Measurements from ENCODE around the gene SLC34A1. TPM values are rescaled to one million over a fixed set of nuclear protein-coding genes. Genes with fewer than 3 reads are reported as not detected.

The SLC34A1 gene
- total and polyA plus RNA-seq, 2 of the 13 experiments (the other 11 are each of a cell fraction or from before 2014, with no cell fraction given), result 0.03 to 0.20 TPM

DNA sequence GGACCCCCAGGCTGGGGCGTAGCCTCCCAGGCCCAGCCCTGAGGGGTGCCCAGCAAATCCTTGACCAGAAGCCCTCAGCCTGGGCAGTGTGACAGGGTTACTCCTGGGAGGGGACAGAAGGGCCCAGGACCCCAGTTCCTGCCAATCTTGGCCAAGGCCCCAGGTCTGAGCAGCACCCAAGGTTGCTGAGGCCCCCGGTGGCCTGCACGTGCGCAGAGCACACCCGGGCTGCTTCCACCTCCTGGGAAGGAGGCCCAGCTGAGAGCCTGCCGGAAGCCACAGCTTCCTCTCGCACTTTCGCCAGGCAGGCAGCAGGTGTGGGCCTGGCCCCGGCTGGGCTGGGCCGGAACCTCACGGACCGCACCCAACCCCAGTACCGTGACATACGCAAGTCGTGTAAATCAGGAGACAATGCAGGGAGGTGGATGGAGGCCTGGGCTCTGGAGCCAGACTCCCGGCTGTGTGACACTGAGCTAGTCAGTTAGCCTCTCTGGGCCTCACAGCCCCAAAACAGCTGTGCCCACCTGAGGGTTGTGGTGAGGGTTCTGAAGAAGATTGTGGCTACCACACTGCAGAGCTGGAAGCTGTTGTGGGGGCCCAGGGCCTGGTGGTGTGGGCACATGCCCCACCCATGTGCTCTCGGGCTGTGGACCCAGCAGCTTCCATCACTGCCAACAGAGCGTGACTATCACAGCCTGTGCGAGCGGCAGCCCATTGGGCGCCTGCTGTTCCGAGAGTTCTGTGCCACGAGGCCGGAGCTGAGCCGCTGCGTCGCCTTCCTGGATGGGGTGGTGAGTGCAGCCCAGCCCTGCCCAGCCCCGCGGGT is 47.3 kb downstream of the SLC34A1 start:
- Histone ChIP-seq H3K36me3 (replicated peaks in 1 of 2; ENCODE audit: control insufficient read depth in 1 of 2, insufficient read depth in 2 of 2, low read length in 2 of 2) (peaks cover 16 to 24% of the 10 kb centered on the region in 2 experiments; a peak in 4 of 5 replicates), H3K4me2 (ENCODE audit: low read depth, low read length) (no peak overlapping the region), H3K9ac (ENCODE audit: insufficient read depth, low read depth, low read length) (no peak overlapping the region), H4K20me1 (ENCODE audit: insufficient read depth, low read length) (no peaks in the 10 kb centered on the region), H3K79me2 (ENCODE audit: insufficient read depth, low read length) (peaks cover 14% of the 10 kb centered on the region), H3K9me3 (ENCODE audit: low read length) (no peaks in the 10 kb centered on the region), H2AFZ (ENCODE audit: low read length) (no peak overlapping the region), H3K27ac (ENCODE audit: extremely low read length, insufficient read depth, low read length) (no peak overlapping the region), H3K4me3 (replicated peaks in 1 of 3; ENCODE audit: insufficient read depth in 1 of 3, low read depth in 2 of 3, low read length in 3 of 3) (no peak overlapping the region), H3K4me1 (ENCODE audit: insufficient read depth, low read length) (peaks cover 44% of the 10 kb centered on the region), H3K27me3 (ENCODE audit: control insufficient read depth in 1 of 2, insufficient read depth in 2 of 2, low read length in 2 of 2) (no peaks in the 10 kb centered on the region; a peak in 1 of 5 replicates)
- FAIRE-seq, result no peak
- no TSS peak for BruUV-seq (replicated peaks)
- CTCF ChIA-PET (ENCODE audit: low intra/inter-chr PET ratio, low total read pairs), result no interaction called here
- no peak for ATAC-seq
- in situ Hi-C loops (cut with HindIII; ENCODE audit: extremely low pct_ligation_motif_present, low pct_unique_long_range_greater_than_20kb) (no loop called here), intact Hi-C loops (cut with micrococcal nuclease; ENCODE audit: unreplicated experiment) (no loop called here)
- DNase-seq (ENCODE audit: low spot score), result no peak
- 100% methylated on average over 1 of the region's 29 CpGs for WGBS (ENCODE audit: low lambda C conversion rate)
- POLR2A ChIA-PET, result interaction anchor here (1.4 to 1.5 kb wide), 2 partner anchors 17 to 53 kb away, joined by 3 read pairs; no protein-coding TSS in a partner anchor
- no peak for TF ChIP-seq SP1 (IDR thresholded peaks at IDR 0.05)
- no peak for TF ChIP-seq SP1 (CRISPR knock-in tag; IDR thresholded peaks at IDR 0.05)
- no peak for TF ChIP-seq ZNF253 (CRISPR knock-in tag; IDR thresholded peaks at IDR 0.05; ENCODE audit: borderline replicate concordance)
- TF ChIP-seq, protein P1, sequence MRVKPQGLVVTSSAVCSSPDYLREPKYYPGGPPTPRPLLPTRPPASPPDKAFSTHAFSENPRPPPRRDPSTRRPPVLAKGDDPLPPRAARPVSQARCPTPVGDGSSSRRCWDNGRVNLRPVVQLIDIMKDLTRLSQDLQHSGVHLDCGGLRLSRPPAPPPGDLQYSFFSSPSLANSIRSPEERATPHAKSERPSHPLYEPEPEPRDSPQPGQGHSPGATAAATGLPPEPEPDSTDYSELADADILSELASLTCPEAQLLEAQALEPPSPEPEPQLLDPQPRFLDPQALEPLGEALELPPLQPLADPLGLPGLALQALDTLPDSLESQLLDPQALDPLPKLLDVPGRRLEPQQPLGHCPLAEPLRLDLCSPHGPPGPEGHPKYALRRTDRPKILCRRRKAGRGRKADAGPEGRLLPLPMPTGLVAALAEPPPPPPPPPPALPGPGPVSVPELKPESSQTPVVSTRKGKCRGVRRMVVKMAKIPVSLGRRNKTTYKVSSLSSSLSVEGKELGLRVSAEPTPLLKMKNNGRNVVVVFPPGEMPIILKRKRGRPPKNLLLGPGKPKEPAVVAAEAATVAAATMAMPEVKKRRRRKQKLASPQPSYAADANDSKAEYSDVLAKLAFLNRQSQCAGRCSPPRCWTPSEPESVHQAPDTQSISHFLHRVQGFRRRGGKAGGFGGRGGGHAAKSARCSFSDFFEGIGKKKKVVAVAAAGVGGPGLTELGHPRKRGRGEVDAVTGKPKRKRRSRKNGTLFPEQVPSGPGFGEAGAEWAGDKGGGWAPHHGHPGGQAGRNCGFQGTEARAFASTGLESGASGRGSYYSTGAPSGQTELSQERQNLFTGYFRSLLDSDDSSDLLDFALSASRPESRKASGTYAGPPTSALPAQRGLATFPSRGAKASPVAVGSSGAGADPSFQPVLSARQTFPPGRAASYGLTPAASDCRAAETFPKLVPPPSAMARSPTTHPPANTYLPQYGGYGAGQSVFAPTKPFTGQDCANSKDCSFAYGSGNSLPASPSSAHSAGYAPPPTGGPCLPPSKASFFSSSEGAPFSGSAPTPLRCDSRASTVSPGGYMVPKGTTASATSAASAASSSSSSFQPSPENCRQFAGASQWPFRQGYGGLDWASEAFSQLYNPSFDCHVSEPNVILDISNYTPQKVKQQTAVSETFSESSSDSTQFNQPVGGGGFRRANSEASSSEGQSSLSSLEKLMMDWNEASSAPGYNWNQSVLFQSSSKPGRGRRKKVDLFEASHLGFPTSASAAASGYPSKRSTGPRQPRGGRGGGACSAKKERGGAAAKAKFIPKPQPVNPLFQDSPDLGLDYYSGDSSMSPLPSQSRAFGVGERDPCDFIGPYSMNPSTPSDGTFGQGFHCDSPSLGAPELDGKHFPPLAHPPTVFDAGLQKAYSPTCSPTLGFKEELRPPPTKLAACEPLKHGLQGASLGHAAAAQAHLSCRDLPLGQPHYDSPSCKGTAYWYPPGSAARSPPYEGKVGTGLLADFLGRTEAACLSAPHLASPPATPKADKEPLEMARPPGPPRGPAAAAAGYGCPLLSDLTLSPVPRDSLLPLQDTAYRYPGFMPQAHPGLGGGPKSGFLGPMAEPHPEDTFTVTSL (CRISPR knock-in tag; IDR thresholded peaks at IDR 0.05; ENCODE audit: borderline replicate concordance), result no peak
- peak; percentile 94 for TF ChIP-seq ZNF768 (CRISPR knock-in tag; IDR thresholded peaks at IDR 0.05)
- no peak for TF ChIP-seq RELA (CRISPR knock-in tag; IDR thresholded peaks at IDR 0.05)
- no peak for TF ChIP-seq ZNF329 (CRISPR knock-in tag; IDR thresholded peaks at IDR 0.05; ENCODE audit: low read depth)
- no peak for TF ChIP-seq TBL1XR1 (IDR thresholded peaks at IDR 0.05; ENCODE audit: borderline replicate concordance, low read length, partially characterized antibody)
- no peak for TF ChIP-seq ZNF367 (CRISPR knock-in tag; IDR thresholded peaks at IDR 0.05; ENCODE audit: borderline replicate concordance)
- peak; percentile 48; the same call in 1 of the 2 replicates for TF ChIP-seq POLR2G (IDR thresholded peaks at IDR 0.05; ENCODE audit: low read depth, low read length)
- TF ChIP-seq AGO1 (IDR thresholded peaks at IDR 0.05; ENCODE audit: low read depth, low read length, poor library complexity, severe bottlenecking), result peak; percentile 93
- no peak for TF ChIP-seq POLR2AphosphoS2 (IDR thresholded peaks at IDR 0.05; ENCODE audit: low read depth, low read length)
- TF ChIP-seq AGO2 (optimal IDR thresholded peaks at IDR 0.05; ENCODE audit: low read depth, low read length), result peak; percentile 83
- TF ChIP-seq RBFOX2 (IDR thresholded peaks at IDR 0.05; ENCODE audit: low read depth, low read length), result peak; percentile 66
- no peak for TF ChIP-seq BCLAF1 (IDR thresholded peaks at IDR 0.05)
- TF ChIP-seq NFYC (CRISPR knock-in tag; IDR thresholded peaks at IDR 0.05), result no peak
- TF ChIP-seq YEATS4 (CRISPR knock-in tag; IDR thresholded peaks at IDR 0.05; ENCODE audit: borderline replicate concordance), result no peak
